Middle frontal gyrus (tissue), 1 donor: ENCODE data around the gene ASB10.

Experiments used
- DNase-seq: peaks from one replicate; pipeline ENCODE4 v3.0.0-alpha.2; 2015; ENCODE audit warnings: low spot score; ENCODE audit errors: extremely low spot score

ASB10 gene

DNA sequence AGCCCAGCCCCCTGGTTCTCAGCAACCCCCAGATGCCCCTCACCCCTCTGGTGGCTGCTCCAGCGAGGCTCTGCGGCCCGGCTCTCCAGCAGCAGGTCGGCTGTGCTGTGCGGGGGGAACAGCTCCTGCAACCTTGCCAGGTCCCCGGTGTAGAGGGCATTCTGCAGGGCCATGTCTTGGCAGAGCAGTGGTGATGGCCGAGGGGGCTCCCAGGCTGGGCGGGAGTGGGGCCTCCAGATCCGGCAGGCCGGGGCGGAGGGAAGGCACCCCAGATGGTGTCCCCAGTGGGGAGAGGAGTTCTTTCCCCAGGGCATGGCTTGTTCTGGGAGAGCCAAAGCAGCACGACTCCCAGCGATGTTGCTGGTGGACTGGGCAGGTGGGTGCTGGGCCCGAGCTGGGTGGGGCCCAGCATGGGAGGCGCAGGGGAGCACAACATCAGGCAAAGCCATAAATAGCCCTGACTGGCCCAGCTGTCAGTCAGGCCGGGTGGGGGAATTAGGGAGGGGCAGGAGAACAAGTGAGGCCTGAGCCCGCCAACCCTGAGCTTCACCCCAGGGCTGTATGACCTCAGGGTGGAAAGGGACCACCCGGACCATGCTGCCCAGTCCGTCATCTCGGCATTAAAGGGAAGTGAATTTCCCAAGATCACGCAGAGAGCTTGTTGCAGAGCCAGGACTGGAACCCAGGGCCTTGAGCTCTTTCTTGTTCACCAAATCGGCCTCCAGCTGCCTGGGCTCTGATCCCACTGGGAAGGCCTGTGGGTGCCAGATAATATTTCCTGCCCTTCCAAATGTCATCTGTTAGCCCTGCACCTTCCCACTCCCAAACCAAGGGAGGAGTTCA is 580 bp upstream of the ASB10 start:
- no peak for DNase-seq

DNA sequence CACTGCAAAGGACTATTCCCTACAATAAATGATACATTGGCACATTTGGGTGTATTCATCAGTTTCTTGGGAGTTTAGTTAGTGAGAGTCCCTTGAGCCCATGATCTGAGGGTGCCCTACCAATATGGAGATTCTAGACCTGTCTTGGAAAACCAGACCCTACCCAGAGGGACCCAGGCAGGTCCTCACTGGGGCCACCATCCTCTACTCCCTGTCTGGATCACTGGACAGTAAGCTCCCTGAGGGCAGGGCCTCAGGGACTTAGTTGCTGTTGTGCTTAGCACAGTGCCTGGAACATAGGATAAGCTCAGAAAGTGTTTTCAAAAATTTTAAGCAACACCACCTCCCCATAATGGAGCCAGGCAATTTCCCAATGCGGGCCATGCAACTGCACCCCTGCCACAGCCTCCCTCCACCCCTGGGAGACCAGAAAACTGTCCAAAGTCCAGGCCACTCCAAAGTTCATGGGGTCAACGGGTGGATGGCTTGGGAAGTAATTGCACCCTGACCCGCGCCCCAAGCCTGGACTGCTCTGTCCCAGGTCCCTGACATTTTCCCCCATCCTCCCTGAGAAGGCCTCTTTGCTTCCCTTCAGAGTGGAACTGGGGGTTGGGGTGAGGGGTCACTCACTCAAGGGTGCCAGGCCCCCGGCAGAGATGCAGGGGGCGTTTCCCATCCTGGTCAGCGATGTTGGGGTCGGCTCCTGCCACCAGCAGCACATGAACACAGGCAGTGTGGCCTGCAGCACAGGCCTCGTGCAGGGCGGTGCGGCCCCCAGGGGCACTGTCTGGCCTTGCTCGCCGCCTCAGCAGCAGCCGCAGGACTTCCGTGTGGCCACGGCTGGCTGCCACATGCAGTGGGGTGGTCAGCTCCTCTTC is 1.0 kb downstream of the ASB10 start:
- DNase-seq = no peak

DNA sequence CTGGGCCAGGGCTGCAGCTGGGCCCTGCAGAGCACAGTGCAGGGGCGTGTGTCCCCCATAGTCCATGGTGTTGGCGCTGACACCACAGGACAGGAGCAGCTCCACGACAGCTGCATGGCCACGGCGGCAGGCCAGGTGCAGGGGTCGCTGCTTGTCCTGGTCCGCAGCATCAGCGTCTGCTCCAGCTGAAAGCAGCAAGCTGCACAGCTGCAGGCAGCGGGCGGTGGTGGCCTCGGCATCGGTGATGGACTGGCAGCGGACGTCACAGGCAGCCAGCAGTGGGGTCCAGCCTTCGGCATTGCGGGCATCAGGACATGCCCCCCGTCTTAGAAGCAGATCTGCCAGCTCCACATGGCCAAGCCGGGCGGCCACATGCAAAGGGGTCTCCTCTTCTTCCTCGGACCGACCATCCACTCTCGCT is 6.0 kb downstream of the ASB10 start:
- DNase-seq = no peak

DNA sequence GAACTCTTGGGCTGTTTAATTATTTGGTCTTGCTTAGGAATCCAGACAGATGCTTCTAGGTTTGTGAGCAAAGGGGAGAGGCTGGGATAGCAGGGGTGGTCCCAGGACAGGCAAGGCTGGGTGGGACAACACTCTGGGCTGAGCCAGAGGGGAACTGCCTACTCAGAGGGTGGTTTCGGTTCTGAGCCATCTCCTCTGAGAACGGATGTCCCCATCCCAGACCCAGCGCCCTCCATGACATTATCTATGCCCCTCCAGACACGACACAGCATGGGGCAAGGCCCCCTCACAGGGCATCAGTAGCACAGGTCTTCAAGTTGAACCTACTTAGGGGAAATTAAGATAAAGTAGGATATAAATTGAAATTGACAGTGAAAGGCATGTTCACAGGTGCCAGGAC is 7.1 kb downstream of the ASB10 start:
- DNase-seq = no peak

DNA sequence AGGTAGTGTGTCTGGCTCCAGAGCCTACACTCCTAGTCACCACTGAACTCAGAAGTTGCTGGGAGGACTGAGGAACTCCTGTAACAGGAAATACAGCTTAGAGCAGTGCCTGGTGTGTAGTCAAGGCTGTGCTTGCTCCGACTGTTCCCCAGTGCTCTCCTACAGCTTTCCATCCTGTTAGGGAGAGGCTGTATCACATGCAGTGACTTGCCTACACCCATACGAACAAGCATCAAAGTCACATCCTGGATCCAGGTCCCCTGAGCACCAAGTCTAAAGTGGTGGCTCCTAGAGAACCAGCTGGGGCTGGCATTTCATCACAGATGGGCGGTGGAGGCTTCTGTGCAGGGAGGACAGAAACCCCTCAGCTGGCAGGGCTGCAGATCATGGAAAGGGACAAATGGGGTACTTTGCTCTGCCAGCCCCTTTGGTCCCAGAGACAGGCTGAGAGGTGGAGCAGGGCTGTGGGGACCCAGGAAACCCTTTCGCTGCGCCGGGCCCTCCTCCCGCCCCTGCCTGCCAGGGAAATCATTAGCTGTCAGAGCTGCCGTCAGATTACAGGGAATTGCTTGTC is 7.7 kb downstream of the ASB10 start:
- DNase-seq = no peak

DNA sequence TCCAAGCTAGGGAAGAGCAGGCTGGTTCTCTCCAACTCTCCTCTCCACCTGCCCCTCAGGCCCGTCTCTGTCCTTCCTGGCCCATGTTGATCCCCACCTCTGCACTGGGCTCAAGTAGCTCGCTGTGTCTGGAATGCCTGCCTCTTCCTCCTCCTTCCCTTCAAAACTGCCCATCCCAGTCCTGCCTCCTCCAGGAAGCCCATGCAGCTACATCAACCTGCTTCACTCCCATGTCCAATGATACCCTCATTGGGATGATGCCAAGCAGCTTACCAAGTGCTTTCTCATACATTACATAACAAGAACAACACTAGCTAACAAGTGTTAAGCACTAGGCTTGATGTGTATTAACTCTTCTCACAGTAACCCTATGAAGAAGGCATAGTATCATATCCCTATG is 8.2 kb downstream of the ASB10 start:
- DNase-seq = no peak

DNA sequence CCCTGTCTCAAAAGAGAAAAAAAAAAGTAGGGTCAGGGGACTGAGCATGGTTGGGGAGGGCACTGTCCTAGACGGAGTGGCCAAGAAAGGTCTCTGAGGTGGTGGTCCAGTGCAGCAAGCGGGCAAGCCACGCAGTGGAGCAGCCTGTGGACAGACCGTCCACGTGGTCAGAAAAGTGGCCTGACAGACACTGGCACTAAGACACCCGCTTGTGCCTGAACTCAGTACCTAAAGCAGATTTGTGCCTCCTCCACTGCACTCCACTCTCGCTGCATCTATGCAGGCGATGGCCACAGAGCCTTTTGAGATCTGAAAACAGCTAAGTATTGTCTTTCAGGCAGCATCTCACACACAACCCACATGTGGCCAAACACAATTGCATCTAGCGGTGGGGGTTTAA is 8.8 kb downstream of the ASB10 start:
- no peak for DNase-seq

DNA sequence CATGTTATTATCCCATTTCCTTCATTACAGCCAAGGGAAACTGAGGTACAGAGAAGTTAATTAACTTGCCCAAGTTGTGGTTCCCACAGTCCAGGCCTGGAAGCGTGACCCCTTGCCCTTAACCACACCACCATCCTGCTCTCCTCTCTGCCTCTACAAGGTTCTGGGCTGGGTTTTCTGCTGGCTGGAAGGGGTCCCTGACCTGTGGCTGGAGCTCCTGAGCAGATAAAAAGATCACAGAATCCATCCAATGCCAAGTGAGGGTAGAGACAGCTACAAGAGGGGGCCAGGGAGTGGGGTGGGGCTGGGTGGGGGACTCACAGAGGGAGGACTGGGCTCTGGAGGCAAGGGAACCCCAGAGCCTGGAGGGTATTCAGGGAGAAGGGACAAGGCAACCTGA is 9.7 kb downstream of the ASB10 start:
- DNase-seq = no peak

DNA sequence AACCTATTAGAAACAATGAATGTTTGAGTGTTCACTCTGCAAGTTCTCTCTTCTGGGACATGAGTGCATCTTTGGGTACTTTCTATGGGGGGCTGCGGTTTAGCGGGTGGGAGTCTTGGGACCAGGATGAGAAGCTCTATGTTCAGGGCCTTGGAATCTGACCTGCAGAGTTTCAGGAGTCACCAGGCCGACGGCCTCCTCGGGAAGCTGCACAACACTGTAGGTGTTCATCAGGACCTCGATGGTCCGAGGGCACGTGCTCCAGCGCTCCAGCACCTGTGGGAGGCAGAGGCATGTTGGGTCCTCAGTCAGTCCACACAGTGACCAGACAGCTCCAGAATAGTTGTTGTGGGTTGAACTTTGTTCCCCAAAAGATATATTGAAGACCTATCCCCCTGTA is 10.6 kb downstream of the ASB10 start:
- no peak for DNase-seq

DNA sequence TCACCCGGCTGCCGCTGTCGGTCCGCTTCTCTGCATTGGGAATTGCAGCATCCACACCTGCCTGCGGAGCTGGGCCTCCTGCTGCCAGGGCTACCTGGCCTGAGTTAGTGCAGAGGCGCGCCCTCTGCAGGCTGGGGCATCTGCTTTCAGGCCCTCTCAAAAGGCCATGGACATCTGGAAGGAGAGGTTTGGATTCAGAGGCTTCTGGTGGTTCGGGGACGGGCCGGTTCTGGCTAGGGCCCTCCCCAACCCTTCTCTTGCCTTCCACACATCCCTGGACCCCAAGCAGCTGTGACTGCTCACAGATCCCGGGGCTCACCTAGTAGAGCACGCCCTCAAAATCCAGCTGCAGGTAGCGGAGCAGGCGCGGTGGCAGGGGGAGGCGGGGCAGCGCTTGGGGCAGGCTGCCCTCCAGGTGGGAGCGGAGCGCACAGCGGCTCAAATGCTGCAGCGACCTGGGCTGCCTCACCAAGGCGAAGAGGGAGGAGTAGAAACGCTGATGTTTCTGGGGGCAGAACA is 11.2 kb downstream of the ASB10 start:
- no peak for DNase-seq

DNA sequence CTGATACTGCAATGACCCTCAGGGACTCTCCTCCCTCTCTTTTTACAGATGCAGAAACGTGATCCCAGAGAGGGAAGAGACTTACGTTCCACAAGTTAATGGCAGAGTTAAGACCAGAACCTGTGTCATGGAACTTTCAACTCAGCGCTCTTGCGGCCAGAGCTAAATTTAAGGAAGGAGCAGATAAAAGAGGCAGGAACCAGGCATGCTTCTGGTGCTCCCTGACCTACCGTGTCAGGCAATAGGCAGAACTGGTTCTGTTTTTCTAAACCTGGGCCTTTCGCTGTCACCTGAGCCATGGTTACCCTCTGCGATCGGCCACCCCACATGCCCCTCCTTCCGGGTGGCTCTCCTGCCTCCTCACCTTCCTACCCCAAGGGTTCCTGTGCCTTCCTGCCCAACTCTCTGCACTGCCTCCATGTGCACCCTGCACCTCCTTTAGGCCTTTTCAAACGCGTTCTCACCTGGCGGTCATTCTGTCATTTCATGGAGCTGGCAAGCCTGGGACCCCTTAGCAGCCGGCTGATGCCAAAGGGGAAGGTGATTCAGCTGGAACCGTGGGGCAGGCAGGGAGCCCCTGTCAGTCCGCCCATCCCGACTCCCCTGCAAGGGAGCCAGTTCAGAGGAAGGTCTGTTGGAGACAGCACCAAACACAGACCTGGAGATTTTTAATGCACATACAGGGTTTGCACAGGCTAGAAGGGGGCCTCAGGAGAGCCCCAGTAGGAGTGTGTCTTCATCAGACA is 11.8 kb downstream of the ASB10 start:
- DNase-seq = no peak

DNA sequence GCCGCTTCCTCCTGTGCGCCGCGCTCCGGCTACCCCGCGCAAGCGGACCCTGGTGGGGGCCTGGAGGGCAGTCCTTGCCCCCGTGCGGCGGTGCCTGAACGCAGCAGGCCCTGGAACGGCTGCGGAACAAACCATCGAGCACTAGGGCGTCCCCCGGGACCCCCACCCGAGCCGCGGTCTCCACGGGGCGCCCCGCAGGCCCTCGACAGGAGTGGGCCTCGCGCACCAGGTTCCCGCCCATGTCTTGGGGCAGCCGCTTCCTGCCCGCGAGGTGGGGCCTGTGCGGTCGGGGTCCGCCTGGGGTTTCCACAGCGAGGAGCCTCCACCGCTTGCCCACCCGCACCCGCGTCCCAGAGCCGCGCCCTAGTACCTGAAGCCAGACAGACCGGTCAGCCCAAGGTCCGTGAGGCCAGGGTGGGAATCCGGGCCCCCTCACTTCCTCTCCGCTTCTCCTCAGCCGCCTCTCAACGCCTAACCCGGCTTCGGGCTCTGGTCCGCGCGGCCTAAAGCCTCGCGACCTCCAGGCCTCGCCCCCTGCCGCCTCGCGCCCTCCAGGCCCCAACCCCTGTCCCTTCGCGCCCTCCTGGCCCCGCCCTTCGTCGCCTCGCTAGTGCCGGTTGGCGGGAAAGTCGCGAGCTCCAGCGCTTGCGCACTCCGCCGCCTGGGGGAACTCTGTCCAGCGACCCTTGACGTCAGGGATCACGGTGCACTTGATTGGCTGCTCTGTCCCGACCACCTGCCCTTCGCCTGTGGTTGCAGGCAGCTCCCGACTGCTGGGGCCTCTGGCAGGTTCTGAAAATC is 12.6 kb downstream of the ASB10 start:
- no peak for DNase-seq

DNA sequence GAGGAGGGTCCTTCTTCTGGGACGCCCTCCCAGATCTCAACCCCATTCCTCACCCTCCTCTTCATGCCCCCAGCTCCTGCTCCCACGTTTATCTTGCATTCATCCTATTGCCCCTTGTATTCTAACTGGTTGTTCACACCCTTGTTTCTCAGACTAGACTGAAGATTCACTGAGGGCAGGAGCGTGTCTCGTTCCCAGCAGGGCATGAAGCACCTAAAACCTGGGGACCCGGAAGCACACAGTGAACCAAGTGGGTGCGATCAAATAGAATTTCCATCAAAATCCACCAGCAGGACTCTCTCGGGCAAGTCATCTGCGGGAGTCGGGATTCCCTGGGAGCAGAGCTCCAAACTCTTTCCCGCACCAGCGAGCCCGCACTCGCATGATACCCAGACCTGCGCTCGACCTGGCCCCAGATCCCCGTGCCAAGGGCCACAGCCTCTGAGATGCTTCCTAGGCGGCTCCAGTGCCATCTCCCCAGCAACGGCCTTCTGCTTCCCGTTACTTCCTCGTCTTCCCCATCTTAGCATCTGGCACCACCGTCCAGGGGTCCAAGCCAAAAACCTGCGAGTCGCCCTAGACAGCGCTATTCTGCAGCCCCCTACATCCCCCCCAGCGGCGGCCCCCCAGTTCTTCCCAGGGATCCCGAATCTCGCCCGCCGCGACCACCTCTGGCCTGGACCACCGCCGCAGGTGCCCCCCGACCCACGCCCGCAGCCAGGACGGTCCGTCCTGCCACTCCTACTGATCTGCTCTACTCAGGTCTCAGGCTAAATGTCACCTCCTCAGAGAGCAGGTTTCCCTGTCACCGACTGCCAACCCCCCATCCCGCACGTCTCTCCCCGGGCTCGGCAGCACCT is 13.4 kb downstream of the ASB10 start:
- DNase-seq = no peak

DNA sequence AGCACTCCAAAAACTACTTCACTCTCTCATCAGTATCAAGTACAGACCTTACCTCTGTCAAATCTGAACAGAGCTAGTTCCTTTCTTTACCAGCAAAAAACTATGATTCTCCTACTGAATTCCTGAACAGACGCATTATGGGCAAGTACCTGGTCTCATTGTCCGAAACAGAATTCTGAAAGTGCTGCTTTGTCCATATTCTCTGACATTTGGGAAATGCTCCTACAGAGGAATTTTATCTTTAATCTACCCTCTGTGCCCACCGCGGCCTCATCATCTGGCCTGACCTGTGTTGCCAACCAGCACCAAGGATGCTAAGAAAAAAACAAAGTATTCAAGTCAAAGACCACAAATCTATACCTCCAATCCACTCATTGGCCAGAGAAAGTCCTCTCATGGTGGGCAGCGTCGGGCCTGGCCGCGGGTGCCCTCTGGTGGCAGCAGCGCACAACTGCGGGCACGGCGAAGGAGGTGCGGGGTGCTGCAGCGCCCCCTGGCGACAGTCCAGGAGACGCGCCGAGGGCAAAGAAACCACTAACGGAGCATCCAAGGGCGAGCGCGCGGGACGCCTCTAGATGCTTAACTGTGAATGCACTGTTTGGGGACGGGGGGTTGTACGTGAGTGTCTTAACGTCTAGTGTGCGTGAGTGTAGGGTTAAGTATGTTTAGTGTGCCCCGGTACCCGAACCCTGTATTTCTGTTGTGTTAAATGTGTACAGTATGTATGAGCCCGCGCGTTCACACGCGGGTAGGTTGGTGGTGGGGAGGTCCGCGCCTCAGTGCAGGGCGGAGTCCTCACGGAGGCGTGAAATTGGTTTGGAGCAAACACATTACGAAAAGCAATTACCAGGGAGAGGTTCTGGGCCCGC is 14.5 kb downstream of the ASB10 start:
- peak; percentile 76 for DNase-seq

DNA sequence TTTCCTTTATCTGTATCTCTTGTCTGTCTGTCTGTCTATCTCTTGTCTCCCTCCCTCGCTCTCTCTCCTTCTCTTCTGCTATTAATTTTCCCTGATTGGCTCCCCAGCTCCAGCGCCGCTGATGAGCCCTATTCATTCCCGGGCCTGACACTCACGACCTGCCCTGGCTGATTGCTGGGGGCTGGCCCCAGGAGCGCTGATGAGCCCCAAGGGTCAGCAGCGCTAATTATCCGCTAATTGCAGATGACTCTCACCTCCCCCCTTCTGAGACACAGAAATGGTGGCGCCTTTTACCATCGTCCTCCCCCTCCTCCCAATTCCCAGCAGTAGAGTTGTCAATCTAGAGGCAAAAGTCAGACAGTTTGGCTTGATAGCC is 18.3 kb downstream of the ASB10 start:
- DNase-seq = no peak

DNA sequence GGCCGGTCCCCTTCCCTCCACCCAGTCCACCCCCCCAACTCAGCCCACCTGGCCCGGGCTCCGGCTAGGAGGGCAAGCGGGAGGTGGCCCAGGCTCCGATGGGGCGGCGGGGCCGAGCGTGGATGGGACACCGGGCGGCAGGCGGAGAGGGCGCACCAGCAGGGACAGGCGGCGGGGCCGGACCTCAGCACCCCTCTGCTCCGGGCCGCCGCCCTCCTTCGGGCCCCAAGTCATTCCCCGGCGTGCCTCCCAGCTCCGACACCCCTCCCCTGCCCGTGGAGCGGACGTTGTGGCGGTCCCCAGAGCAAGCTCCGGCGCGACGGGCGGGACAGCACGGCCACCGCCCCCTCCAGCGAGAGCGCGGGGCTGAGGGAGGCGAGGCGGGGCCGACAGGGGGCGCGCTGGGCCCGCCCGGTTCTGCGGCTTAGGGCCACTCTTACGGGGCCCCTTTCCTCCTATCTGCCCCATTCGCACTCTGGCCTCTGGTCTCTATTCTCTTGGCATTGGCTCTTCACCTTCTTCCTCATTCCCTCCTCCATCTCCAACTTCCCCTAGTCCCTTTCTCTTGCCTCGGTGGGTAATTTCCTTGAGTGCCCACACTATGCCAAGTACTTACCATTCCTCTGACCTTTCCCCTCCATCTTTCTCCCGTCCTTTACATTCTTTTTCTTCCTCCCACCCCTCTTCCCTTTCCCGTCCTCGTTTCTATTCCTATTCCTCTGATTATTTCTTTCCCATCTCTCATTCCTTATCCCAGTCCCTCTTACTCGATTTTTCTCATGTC is 18.9 kb downstream of the ASB10 start:
- no peak for DNase-seq

DNA sequence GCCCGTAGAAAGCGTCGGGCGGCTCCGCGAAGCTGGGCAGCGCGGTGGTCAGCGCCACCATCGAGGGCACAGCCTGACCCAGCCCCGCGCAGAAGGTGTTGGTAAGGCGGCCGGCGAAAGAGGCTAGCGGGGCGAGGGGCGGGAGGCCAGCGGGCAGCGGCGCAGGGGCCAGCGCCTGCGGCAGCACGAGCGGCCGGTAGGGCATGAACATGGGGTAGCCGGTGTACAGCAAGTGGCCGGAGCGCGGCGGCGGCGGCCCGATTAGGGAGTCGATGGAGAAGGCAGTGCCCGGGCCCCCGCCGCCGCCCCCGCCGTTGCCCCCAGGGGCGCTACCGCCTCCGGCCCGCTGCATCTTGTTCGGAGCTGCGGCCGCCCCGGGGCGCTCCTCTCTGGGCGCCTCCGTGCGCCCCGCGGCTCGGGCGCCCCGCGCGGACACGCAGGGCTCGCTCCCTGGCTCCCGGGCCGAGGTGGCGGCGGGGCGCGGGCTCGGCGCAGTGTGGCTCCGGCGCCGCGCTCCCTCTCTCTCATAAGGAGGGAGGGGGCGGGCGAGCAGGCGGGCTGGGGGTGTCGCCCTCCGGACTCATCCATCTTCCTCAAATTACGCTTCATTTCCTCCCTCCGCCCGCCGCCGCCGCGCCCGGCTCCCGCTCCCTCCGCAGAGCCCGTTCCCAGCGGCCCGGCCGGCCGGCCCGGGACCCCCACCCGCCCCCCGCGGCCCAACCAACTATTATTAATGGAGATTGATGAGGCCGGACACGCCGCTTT is 19.7 kb downstream of the ASB10 start, which contains the start of gene GBX1:
Gene GBX1 (minus strand): TSS at position 498 of the 765 bp plus-strand sequence. CDS start 146 bp downstream, at position 352.
- DNase-seq = no peak
